Loucy (cell line): ENCODE results near the gene ARHGAP26.

Source experiments
- H2AFZ ChIP-seq: fragments of 200-600 bp; sonication (generic); 2 replicates; pipeline ENCODE4 v1.6.0; 2016; ENCODE audit warnings: antibody characterized with exemption, mild to moderate bottlenecking, low read length, moderate library complexity
- H3F3A ChIP-seq: fragments of 200-600 bp; 2 replicates; pipeline ENCODE4 v1.6.0; 2016; ENCODE audit warnings: antibody characterized with exemption, low read depth, mild to moderate bottlenecking
- H3K27me3 ChIP-seq: fragments of 200-600 bp; sonication (generic); 2 replicates; pipeline ENCODE4 v1.6.1; 2014; ENCODE audit warnings: low read length, mild to moderate bottlenecking; ENCODE audit not compliant: insufficient read depth, poor library complexity, severe bottlenecking
- H3K36me3 ChIP-seq: fragments of 200-600 bp; sonication (generic); 2 replicates; pipeline ENCODE4 v1.6.1; 2016; ENCODE audit warnings: low read length; ENCODE audit not compliant: insufficient read depth
- H3K4me1 ChIP-seq: fragments of 200-600 bp; sonication (generic); 2 replicates; pipeline ENCODE4 v1.5.1; 2014; ENCODE audit warnings: low read length, mild to moderate bottlenecking; ENCODE audit not compliant: insufficient read depth, poor library complexity, severe bottlenecking
- H3K4me2 ChIP-seq: fragments of 200-600 bp; sonication (generic); 2 replicates; pipeline ENCODE4 v1.6.0; 2014; ENCODE audit warnings: antibody characterized with exemption, low read length, low read depth, mild to moderate bottlenecking; ENCODE audit not compliant: poor library complexity, severe bottlenecking
- H3K4me3 ChIP-seq: fragments of 200-600 bp; sonication (generic); 2 replicates; pipeline ENCODE4 v1.5.1; 2014; ENCODE audit warnings: low read length, mild to moderate bottlenecking, mixed read lengths; ENCODE audit not compliant: poor library complexity, severe bottlenecking
- H3K79me2 ChIP-seq: fragments of 200-600 bp; sonication (generic); 2 replicates; pipeline ENCODE4 v1.6.1; 2014; ENCODE audit warnings: low read length; ENCODE audit not compliant: insufficient read depth
- H3K9ac ChIP-seq: fragments of 200-600 bp; sonication (generic); 2 replicates; pipeline ENCODE4 v1.6.0; 2014; ENCODE audit warnings: mild to moderate bottlenecking, low read depth, low read length, moderate library complexity; ENCODE audit not compliant: poor library complexity, severe bottlenecking
- H3K9me2 ChIP-seq: fragments of 200-600 bp; sonication (generic); replicated peaks from 2 replicates; pipeline ENCODE4 v1.6.1; 2016; ENCODE audit warnings: low read depth, low read length, mixed read lengths
- H3K9me3 ChIP-seq: fragments of 200-600 bp; sonication (generic); 2 replicates; pipeline ENCODE4 v1.6.1; 2014; ENCODE audit warnings: mild to moderate bottlenecking, antibody characterized with exemption, low read length, low read depth; ENCODE audit not compliant: insufficient read depth
- H4K20me1 ChIP-seq: fragments of 200-600 bp; sonication (generic); 2 replicates; pipeline ENCODE4 v1.6.0; 2014; ENCODE audit warnings: antibody characterized with exemption, low read length, mild to moderate bottlenecking; ENCODE audit not compliant: insufficient read depth, poor library complexity, severe bottlenecking
- CTCF ChIP-seq: fragments of 200-600 bp; sonication (generic); conservative IDR thresholded peaks from 2 replicates; pipeline ENCODE4 v1.5.1; 2014; ENCODE audit warnings: mild to moderate bottlenecking, antibody characterized with exemption, low read length
- EZH2phosphoT487 ChIP-seq: fragments of 200-600 bp; IDR thresholded peaks from 2 replicates; pipeline ENCODE4 v1.6.1; 2018; ENCODE audit warnings: antibody characterized with exemption, mild to moderate bottlenecking, moderate library complexity, borderline replicate concordance

Gene ARHGAP26

GRCh38 chr5:142785206-142785605, 15.0 kb downstream of the ARHGAP26 start:
- no peak overlapping the region for H3K9ac ChIP-seq
- no peaks in the 10 kb centered on the region for H3K27me3 ChIP-seq
- no peak for TF ChIP-seq CTCF
- TF ChIP-seq EZH2phosphoT487: no peak
- H3K79me2 ChIP-seq: peaks cover 25% of the 10 kb centered on the region; the same call in 1 of the 2 replicates
- no peaks in the 10 kb centered on the region for H3K9me3 ChIP-seq
- peaks cover 34% of the 10 kb centered on the region for H3K4me1 ChIP-seq
- no peaks in the 10 kb centered on the region for H4K20me1 ChIP-seq
- no peaks in the 10 kb centered on the region for H3K36me3 ChIP-seq
- no peaks in the 10 kb centered on the region for H3K9me2 ChIP-seq
- no peak overlapping the region for H3K4me3 ChIP-seq
- H3K4me2 ChIP-seq: no peak overlapping the region
- H3F3A ChIP-seq: no peaks in the 10 kb centered on the region
- no peak overlapping the region for H2AFZ ChIP-seq

- H3K79me2 ChIP-seq: peaks cover 12% of the 10 kb centered on the region; the same call in 1 of the 2 replicates
- no peak overlapping the region for H3K4me2 ChIP-seq
- no peaks in the 10 kb centered on the region for H3K9me3 ChIP-seq
- peaks cover 12% of the 10 kb centered on the region for H3K4me1 ChIP-seq
- no peak for TF ChIP-seq CTCF
- TF ChIP-seq EZH2phosphoT487: no peak
- no peak overlapping the region for H2AFZ ChIP-seq
- H3K9me2 ChIP-seq: no peaks in the 10 kb centered on the region
- H3F3A ChIP-seq: no peaks in the 10 kb centered on the region
- no peaks in the 10 kb centered on the region for H4K20me1 ChIP-seq
- no peak overlapping the region for H3K4me3 ChIP-seq
- no peaks in the 10 kb centered on the region for H3K27me3 ChIP-seq
- no peaks in the 10 kb centered on the region for H3K36me3 ChIP-seq
- no peak overlapping the region for H3K9ac ChIP-seq
Observed at GRCh38 chr5:142789206-142789605, 19.0 kb downstream of the ARHGAP26 start.

GRCh38 chr5:142792012-142792864, 22.1 kb downstream of the ARHGAP26 start:
- Histone ChIP-seq H3F3A (no peaks in the 10 kb centered on the region), H3K9me3 (no peaks in the 10 kb centered on the region), H3K36me3 (no peaks in the 10 kb centered on the region), H3K9ac (no peak overlapping the region), H3K9me2 (no peaks in the 10 kb centered on the region), H3K4me3 (no peak overlapping the region), H3K27me3 (no peaks in the 10 kb centered on the region), H3K79me2 (peaks cover 9% of the 10 kb centered on the region; the same call in 1 of the 2 replicates), H2AFZ (no peak overlapping the region), H3K4me2 (no peak overlapping the region), H3K4me1 (peaks cover 7% of the 10 kb centered on the region), H4K20me1 (no peaks in the 10 kb centered on the region)
- TF ChIP-seq EZH2phosphoT487 (no peak), CTCF (no peak)
